GM18526 (cell line): ENCODE data around the gene PRKAR2B.

Source experiments
- POLR2A ChIP-seq: IDR thresholded peaks from 3 replicates; pipeline ENCODE4 v1.6.1; 2011; ENCODE audit not compliant: insufficient read length; ENCODE audit errors: extremely low read depth

The PRKAR2B gene

DNA sequence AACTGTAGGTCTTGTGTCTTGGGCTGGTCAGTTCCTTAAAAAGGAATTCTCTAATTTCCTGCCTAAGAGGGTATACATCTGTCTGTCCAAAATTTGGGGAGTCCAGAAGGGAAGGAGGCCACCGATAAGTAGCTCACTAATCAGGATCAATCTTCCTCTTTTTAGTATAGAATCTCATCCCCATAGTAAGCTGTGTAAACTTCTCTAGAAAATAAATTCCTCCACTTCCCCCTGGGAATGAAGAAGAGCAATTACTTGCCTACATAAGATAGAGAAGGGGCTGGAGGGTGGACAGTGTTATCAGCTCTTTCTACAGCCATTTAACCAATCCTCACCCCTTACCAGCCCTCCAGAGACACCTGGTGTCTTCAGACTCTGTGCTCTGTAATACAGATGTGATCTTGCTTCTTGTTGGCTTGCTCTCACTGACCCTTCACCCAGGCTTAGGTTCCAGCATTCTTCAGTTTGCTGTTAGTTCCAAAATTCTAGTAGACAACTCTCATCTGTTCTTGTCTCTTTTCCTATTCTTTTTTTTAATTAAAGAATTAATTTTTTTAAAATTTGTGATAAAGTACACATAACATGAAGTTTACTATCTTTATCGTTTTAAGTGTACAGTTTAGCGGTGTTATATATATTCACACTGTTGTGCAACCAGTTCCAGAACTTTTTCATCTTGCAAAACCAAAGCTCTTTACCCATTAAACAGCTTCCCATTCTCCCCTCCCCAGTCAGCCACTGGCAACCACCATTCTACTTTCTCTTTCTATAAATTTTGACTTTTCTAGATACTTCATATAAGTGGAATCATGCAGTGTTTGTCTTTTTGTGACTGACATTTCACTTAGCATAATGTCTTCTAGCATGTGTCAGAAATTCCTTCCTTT lies 6.5 kb upstream of the PRKAR2B start:
- no peak for TF ChIP-seq POLR2A

DNA sequence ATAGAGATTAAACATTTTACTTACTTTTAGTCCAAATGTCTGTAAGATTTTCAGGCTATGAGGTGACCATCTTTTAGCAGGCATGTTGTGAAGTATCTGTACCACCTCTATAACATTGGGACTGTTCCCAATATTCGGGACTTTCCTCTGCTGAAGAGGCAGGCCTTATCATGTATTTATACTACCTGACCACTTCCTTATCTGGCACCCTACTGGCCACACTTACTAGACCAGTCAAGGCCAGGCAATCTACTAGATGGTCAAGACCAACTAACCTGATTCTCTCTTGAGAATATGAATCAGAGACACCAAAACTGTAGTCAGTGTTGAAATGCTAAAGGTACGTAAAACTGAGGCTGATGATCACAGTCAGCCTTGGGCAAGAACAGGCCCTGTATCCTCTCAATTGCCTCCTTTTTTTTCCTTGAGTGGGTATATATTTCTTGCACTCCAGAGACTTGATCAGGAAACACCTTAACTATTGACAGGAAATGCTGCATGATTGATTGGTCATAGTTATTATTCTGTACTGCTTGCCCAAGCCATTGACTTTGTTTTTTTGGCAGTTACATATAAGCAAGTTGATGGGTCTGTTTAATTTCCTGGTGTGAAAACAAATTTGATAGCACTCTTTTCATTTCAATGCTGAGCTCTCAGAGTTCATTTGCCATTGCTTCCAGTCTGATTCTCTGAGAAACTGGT lies 5.2 kb upstream of the PRKAR2B start:
- TF ChIP-seq POLR2A, result no peak

- TF ChIP-seq POLR2A, result no peak
Measured at GRCh38 chr7:107041097-107041496, 3.4 kb upstream of the PRKAR2B start.

DNA sequence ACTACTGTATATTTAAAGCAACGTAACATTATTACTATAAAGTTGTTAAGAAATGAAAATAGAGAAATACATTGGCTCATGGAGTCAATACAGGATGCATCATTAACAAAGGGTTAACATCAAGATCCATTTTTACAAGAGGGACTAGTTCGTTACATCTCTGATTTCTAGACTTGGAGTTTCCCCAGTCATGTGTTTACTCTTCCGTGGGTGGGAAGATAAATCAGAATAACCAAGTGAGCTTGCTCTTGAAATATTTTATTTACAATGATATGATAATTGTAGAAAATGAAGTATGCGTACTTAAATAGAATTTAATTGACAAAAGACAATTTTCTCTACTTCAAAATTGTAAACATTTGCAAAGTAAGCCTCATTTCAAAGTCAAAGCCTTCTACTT lies 1.0 kb upstream of the PRKAR2B start:
- no peak for TF ChIP-seq POLR2A

DNA sequence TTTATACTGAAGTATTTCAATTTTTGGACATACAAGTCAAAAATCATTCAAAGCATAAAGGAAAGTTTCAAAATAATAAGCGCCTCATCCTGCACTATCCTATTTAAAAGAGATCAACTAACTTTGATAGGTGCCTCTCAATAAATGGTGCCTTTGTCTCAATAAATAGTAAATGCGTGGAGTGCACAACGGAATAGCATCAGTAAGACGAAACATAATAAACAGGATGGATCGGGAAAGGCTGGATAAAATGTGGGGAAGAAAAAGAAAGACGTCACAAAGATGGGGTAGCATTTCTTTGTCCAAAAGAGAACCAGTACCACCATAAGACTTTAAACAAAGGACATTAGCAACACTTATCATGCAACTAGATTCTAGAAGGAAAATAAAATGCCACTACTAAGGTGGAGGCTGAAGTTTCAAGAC lies 571 bp upstream of the PRKAR2B start:
- TF ChIP-seq POLR2A, result no peak

- TF ChIP-seq POLR2A, result no peak
Measured at GRCh38 chr7:107045195-107045960, 873 bp downstream of the PRKAR2B start.

DNA sequence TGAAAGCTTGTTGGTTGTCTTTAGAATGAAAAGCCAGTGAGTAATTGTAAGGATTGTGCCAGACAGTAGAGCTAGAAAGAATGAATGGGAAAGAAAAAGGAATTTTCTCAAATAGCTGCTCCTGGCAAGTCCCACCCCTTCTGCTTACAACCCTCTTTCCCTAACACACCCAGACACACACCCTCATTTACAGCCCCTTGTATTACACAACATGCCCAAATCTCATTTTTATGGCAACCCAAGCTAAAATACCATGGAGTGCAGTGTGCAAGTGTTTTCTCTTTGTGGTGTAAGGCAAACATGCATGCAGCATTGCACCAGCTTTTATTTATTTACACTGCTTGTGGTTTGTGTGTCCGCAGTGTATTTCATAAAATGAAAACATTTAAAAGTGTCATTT lies 1.5 kb downstream of the PRKAR2B start:
- no peak for TF ChIP-seq POLR2A

DNA sequence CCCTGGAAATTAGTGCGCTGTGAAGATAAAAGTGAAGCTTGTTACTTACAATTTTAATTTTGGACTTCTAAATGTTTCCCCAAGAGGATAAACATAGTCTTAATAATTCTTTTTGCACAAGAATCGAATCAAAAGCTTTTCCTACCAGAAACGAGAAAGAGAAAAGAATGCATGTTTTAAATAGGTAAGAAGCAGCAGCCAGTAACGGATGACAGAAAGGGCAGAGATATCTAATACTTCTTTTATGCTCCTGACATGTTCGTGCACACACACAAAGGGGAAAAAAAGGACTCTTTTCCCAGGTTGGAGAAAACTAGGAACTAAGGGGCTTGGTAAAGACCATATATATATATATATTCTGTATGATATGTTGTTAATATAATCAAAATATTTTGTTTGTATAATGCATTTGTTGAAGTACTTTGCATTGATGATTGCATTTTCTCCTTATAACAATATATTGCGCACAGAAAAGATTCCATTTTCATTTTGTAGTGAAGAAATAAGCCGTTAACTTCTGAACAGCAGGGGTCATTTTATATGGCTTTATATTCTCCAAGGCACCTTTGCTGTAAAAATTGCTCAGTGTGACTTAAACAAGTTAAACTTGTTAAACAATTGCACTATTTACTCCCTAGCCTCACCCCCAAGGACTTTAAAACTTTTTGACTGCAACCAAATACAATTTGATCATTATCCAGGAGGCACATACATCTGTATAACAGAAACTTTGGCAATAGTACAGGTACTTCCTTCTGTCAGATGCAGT lies 2.2 kb downstream of the PRKAR2B start:
- TF ChIP-seq POLR2A, result no peak

- TF ChIP-seq POLR2A, result no peak
Measured at GRCh38 chr7:107047902-107048782, 3.6 kb downstream of the PRKAR2B start.

DNA sequence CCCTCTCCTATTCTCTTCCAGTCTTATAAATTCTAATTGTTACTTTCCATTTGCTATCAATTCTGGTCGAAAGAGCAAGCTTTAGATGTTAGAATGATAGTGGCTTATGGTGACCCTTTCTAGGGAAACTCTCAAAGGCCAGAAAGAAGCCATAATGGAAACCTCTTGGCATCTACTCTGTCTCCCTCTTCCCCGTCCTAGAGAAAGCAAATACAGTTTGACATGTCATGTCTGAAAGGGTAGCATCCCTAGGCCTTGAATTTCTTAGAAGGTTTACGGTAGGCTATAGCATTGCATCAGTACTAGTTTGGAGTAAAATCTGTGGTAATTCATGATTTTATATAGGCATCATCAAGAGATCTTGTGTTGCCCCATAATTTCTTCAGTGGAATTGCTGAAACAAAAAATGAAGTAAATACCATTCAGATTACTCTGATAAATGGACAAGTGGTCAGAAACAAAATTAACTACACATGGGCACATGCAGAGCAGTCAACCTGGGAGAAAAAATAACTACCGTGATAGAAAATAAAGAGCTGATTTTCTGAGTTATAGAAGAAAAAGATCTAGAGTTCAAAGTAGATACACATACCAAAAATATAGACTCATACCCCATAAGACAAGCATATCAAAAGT lies 4.4 kb downstream of the PRKAR2B start:
- no peak for TF ChIP-seq POLR2A

DNA sequence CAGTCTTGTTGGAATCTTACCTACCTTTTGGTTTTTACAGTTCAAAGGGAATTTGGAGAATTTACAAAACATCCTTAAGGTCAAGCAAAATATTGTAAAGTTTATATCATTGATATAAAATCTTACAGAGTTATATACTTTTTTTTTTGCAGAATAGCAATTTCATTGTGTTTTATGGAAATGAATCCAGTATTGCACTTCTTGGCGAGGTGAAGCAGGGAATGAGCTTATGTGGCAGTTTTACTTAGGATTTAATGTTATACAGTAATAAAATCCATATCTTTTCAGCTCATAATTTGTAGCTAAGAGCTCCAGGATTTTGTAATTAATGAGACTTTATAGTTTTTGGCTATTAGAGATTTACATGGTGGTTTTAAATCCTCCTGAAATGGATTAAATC lies 5.0 kb downstream of the PRKAR2B start:
- no peak for TF ChIP-seq POLR2A

DNA sequence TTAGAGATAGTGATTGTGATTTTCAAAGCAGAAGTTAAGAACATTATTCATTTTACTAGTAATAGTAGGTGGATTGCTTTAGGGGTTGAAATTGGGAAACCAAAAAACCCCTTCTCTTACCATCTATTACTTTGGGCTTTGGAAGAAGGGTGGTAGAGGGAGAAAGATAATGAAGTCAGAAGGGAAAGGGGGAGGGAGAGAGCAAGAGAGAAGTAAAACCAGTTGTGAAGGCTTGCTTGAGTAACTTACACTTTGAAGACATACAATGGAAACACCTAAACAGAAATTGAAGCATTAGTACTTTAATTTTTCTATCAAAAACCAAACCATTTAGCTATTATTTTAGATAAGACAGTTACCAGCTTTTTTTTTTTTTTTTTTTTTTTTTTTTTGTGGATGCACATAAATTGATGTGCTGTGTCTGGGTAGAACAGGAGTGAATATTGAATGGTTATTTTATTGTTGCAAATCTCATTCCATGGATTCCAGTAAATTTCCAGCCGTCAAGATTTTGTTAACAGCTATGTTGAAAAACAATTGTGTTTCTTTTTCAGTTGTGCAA lies 5.5 kb downstream of the PRKAR2B start:
- no peak for TF ChIP-seq POLR2A

DNA sequence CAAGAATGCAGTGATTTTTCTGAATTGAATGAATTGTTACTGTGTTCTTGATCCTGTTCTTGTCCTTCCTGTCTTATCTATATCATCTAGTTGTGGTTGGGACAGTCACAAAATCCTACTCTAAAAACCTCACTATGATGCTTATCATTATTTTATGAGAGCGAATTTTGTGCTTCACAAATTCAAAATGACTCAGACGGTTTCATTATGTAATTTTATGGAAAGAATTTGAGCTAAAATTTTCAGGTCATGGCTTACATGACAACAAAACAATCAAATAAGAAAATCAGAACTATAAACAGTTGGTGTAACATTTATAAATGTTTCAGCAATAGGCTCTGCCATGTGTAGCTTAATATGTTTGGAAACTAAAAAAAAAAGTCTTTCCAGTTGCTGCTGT lies 6.9 kb downstream of the PRKAR2B start:
- TF ChIP-seq POLR2A, result no peak

DNA sequence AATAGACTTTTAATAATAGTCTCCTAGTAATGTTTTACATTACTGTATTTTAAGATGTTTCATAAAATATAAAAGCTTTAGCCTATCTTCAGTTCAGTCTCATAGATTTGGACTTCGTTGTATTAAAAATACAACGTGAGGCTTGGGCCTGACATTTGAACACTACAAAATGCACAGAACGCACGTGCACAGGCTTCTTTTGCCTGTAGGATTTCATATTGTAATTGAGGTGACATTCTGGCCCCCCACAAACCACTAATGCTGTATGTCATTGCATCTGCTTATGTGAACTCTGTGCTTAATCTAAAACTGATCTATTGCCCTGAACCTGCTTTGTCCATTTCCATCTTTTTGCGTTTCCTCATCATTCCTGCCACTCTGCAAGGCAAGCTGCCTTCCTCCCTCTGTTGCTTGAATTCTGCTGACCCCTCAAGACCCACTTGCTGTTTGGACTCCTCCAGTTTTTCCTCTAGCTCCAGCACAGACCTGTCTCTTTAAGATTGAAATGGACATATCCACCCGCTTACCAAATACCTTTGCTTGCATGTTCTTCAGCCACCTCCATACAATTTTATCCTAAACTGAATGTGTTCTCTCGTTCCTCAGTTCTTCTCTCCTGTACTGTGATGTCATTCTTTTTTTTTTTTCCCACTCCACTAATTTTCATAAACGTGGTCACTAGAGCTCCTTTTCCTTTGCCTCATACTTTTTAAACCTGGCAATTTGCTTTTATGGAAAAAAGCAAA lies 12.4 kb downstream of the PRKAR2B start:
- TF ChIP-seq POLR2A, result no peak
